Measurements from ENCODE around the gene CCR6.

The CCR6 gene

GRCh38 chr6:167097770-167098169 lies 25.1 kb upstream of the CCR6 start:
- DNase-seq, result no peak
- no peaks in the 10 kb centered on the region for H3K36me3 ChIP-seq (ENCODE audit: control insufficient read depth, insufficient read depth, low read length)

GRCh38 chr6:167098825-167099225 lies 24.1 kb upstream of the CCR6 start:
- Histone ChIP-seq H3K36me3 (ENCODE audit: control insufficient read depth, insufficient read depth, low read length) (no peaks in the 10 kb centered on the region), H3K4me3 (ENCODE audit: insufficient read depth, low read depth, low read length, poor library complexity, severe bottlenecking) (no peak overlapping the region), H3K4me1 (ENCODE audit: control insufficient read depth, insufficient read depth, low read length, poor library complexity, severe bottlenecking) (peaks cover 49% of the 10 kb centered on the region), H3K27me3 (replicated peaks; ENCODE audit: control insufficient read depth, insufficient read depth, low read length, poor library complexity, severe bottlenecking) (no peaks in the 10 kb centered on the region), H3K27ac (ENCODE audit: insufficient read depth, low read length, poor library complexity, severe bottlenecking) (peak overlapping the region; percentile 9), H3K9me3 (ENCODE audit: control insufficient read depth, low read length) (no peaks in the 10 kb centered on the region)
- no peak for DNase-seq

More at GRCh38 chr6:167097770-167098169, 25.1 kb upstream of the CCR6 start:
- H3K27me3 ChIP-seq (replicated peaks; ENCODE audit: control insufficient read depth, insufficient read depth, low read length, poor library complexity, severe bottlenecking), result no peaks in the 10 kb centered on the region
- no peak overlapping the region for H3K27ac ChIP-seq (ENCODE audit: insufficient read depth, low read length, poor library complexity, severe bottlenecking)
- peaks cover 49% of the 10 kb centered on the region for H3K4me1 ChIP-seq (ENCODE audit: control insufficient read depth, insufficient read depth, low read length, poor library complexity, severe bottlenecking)
- H3K9me3 ChIP-seq (ENCODE audit: control insufficient read depth, low read length), result no peaks in the 10 kb centered on the region
- no peak overlapping the region for H3K4me3 ChIP-seq (ENCODE audit: insufficient read depth, low read depth, low read length, poor library complexity, severe bottlenecking)

- DNase-seq, result no peak
- Histone ChIP-seq H3K4me1 (ENCODE audit: control insufficient read depth, insufficient read depth, low read length, poor library complexity, severe bottlenecking) (peaks cover 40% of the 10 kb centered on the region), H3K4me3 (ENCODE audit: insufficient read depth, low read depth, low read length, poor library complexity, severe bottlenecking) (no peak overlapping the region), H3K27me3 (replicated peaks; ENCODE audit: control insufficient read depth, insufficient read depth, low read length, poor library complexity, severe bottlenecking) (no peaks in the 10 kb centered on the region), H3K27ac (ENCODE audit: insufficient read depth, low read length, poor library complexity, severe bottlenecking) (no peak overlapping the region), H3K9me3 (ENCODE audit: control insufficient read depth, low read length) (no peaks in the 10 kb centered on the region), H3K36me3 (ENCODE audit: control insufficient read depth, insufficient read depth, low read length) (no peaks in the 10 kb centered on the region)
These were observed 23.2 kb upstream of the CCR6 start for GRCh38 chr6:167099707-167100106.

- H3K4me3 ChIP-seq (ENCODE audit: insufficient read depth, low read depth, low read length, poor library complexity, severe bottlenecking), result no peak overlapping the region
- H3K4me1 ChIP-seq (ENCODE audit: control insufficient read depth, insufficient read depth, low read length, poor library complexity, severe bottlenecking), result peaks cover 35% of the 10 kb centered on the region
- no peak overlapping the region for H3K27ac ChIP-seq (ENCODE audit: insufficient read depth, low read length, poor library complexity, severe bottlenecking)
These were observed 22.6 kb upstream of the CCR6 start for GRCh38 chr6:167100241-167100674.

GRCh38 chr6:167102318-167102717 lies 20.6 kb upstream of the CCR6 start:
- H3K27me3 ChIP-seq (replicated peaks; ENCODE audit: control insufficient read depth, insufficient read depth, low read length, poor library complexity, severe bottlenecking), result no peaks in the 10 kb centered on the region
- DNase-seq, result no peak
- no peaks in the 10 kb centered on the region for H3K36me3 ChIP-seq (ENCODE audit: control insufficient read depth, insufficient read depth, low read length)
- H3K4me1 ChIP-seq (ENCODE audit: control insufficient read depth, insufficient read depth, low read length, poor library complexity, severe bottlenecking), result peaks cover 25% of the 10 kb centered on the region
- H3K27ac ChIP-seq (ENCODE audit: insufficient read depth, low read length, poor library complexity, severe bottlenecking), result no peak overlapping the region
- no peaks in the 10 kb centered on the region for H3K9me3 ChIP-seq (ENCODE audit: control insufficient read depth, low read length)
- H3K4me3 ChIP-seq (ENCODE audit: insufficient read depth, low read depth, low read length, poor library complexity, severe bottlenecking), result no peak overlapping the region

More at GRCh38 chr6:167100241-167100674, 22.6 kb upstream of the CCR6 start:
- Histone ChIP-seq H3K9me3 (ENCODE audit: control insufficient read depth, low read length) (no peaks in the 10 kb centered on the region), H3K36me3 (ENCODE audit: control insufficient read depth, insufficient read depth, low read length) (no peaks in the 10 kb centered on the region), H3K27me3 (replicated peaks; ENCODE audit: control insufficient read depth, insufficient read depth, low read length, poor library complexity, severe bottlenecking) (no peaks in the 10 kb centered on the region)
- no peak for DNase-seq

- Histone ChIP-seq H3K9me3 (ENCODE audit: control insufficient read depth, low read length) (no peaks in the 10 kb centered on the region), H3K4me3 (ENCODE audit: insufficient read depth, low read depth, low read length, poor library complexity, severe bottlenecking) (no peak overlapping the region), H3K27ac (ENCODE audit: insufficient read depth, low read length, poor library complexity, severe bottlenecking) (no peak overlapping the region), H3K36me3 (ENCODE audit: control insufficient read depth, insufficient read depth, low read length) (no peaks in the 10 kb centered on the region), H3K27me3 (replicated peaks; ENCODE audit: control insufficient read depth, insufficient read depth, low read length, poor library complexity, severe bottlenecking) (no peaks in the 10 kb centered on the region), H3K4me1 (ENCODE audit: control insufficient read depth, insufficient read depth, low read length, poor library complexity, severe bottlenecking) (peaks cover 24% of the 10 kb centered on the region)
- DNase-seq, result no peak
These were observed 19.6 kb upstream of the CCR6 start for GRCh38 chr6:167103041-167103891.

GRCh38 chr6:167104388-167104787 lies 18.5 kb upstream of the CCR6 start:
- Histone ChIP-seq H3K4me1 (ENCODE audit: control insufficient read depth, insufficient read depth, low read length, poor library complexity, severe bottlenecking) (peaks cover 12% of the 10 kb centered on the region), H3K9me3 (ENCODE audit: control insufficient read depth, low read length) (no peaks in the 10 kb centered on the region), H3K27me3 (replicated peaks; ENCODE audit: control insufficient read depth, insufficient read depth, low read length, poor library complexity, severe bottlenecking) (no peaks in the 10 kb centered on the region), H3K36me3 (ENCODE audit: control insufficient read depth, insufficient read depth, low read length) (no peaks in the 10 kb centered on the region), H3K4me3 (ENCODE audit: insufficient read depth, low read depth, low read length, poor library complexity, severe bottlenecking) (no peak overlapping the region), H3K27ac (ENCODE audit: insufficient read depth, low read length, poor library complexity, severe bottlenecking) (no peak overlapping the region)
- no peak for DNase-seq

GRCh38 chr6:167105060-167105459 lies 17.8 kb upstream of the CCR6 start:
- Histone ChIP-seq H3K4me3 (ENCODE audit: insufficient read depth, low read depth, low read length, poor library complexity, severe bottlenecking) (no peak overlapping the region), H3K9me3 (ENCODE audit: control insufficient read depth, low read length) (no peaks in the 10 kb centered on the region), H3K27ac (ENCODE audit: insufficient read depth, low read length, poor library complexity, severe bottlenecking) (no peak overlapping the region), H3K4me1 (ENCODE audit: control insufficient read depth, insufficient read depth, low read length, poor library complexity, severe bottlenecking) (peaks cover 11% of the 10 kb centered on the region), H3K36me3 (ENCODE audit: control insufficient read depth, insufficient read depth, low read length) (no peaks in the 10 kb centered on the region), H3K27me3 (replicated peaks; ENCODE audit: control insufficient read depth, insufficient read depth, low read length, poor library complexity, severe bottlenecking) (no peaks in the 10 kb centered on the region)
- DNase-seq, result no peak

- H3K4me3 ChIP-seq (ENCODE audit: insufficient read depth, low read depth, low read length, poor library complexity, severe bottlenecking), result no peak overlapping the region
- no peaks in the 10 kb centered on the region for H3K36me3 ChIP-seq (ENCODE audit: control insufficient read depth, insufficient read depth, low read length)
- H3K4me1 ChIP-seq (ENCODE audit: control insufficient read depth, insufficient read depth, low read length, poor library complexity, severe bottlenecking), result peaks cover 15% of the 10 kb centered on the region
- H3K27ac ChIP-seq (ENCODE audit: insufficient read depth, low read length, poor library complexity, severe bottlenecking), result no peak overlapping the region
- no peaks in the 10 kb centered on the region for H3K9me3 ChIP-seq (ENCODE audit: control insufficient read depth, low read length)
- H3K27me3 ChIP-seq (replicated peaks; ENCODE audit: control insufficient read depth, insufficient read depth, low read length, poor library complexity, severe bottlenecking), result no peaks in the 10 kb centered on the region
- DNase-seq, result no peak
These were observed 16.5 kb upstream of the CCR6 start for GRCh38 chr6:167106406-167106805.

GRCh38 chr6:167107787-167108186 lies 15.1 kb upstream of the CCR6 start:
- H3K36me3 ChIP-seq (ENCODE audit: control insufficient read depth, insufficient read depth, low read length), result no peaks in the 10 kb centered on the region
- H3K9me3 ChIP-seq (ENCODE audit: control insufficient read depth, low read length), result no peaks in the 10 kb centered on the region
- DNase-seq, result no peak
- H3K27me3 ChIP-seq (replicated peaks; ENCODE audit: control insufficient read depth, insufficient read depth, low read length, poor library complexity, severe bottlenecking), result no peaks in the 10 kb centered on the region
- H3K4me1 ChIP-seq (ENCODE audit: control insufficient read depth, insufficient read depth, low read length, poor library complexity, severe bottlenecking), result peaks cover 13% of the 10 kb centered on the region
- no peak overlapping the region for H3K27ac ChIP-seq (ENCODE audit: insufficient read depth, low read length, poor library complexity, severe bottlenecking)
- H3K4me3 ChIP-seq (ENCODE audit: insufficient read depth, low read depth, low read length, poor library complexity, severe bottlenecking), result no peak overlapping the region

Measured in effector memory CD4-positive, alpha-beta T cell (primary cell).